ENCODE measurements around the gene CD81. TPM values are rescaled to one million over a fixed set of nuclear protein-coding genes. Genes with fewer than 3 reads are reported as not detected.
A peak's percentile ranks its signal among the peaks of the same experiment; 100 is the strongest.

The CD81 gene
- total and polyA plus RNA-seq, 2 donors from 2014 or later = 827 to 950 TPM

DNA sequence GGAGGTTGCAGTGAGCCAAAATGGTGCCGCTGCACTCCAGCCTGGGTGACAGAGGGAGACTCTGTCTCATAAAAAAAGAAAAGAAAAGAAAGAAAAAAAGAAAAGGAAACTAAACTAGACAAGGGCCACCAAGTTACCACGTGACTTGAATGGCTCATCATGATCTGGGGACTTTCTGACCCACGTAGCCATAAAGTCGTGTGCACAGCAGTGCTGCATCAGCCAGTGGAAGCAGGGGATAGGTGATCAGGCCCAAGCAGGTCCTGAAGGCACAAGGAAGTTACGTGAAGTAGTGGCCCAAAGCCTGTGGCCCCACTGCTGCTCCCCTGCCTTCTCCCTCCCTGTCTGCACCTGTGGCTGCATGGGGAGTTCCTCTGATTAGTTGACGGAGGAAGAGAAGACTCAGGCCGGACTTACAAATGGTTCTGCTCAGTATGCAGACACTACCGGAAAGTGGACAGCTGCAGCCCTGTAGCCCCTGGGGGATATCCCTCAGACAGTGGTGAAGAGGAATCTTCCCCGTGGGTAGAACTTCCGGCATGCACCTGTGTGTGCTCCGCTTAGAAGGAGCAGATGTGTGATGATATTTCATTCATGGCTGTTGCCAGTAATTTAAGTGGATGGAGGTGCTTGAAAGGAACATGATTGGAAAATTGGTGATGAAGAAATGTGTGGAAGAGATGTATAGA is 18.2 kb upstream of the CD81 start:
- DNase-seq (no peak), FAIRE-seq (no peak)
- Histone ChIP-seq H3K9me3 (ENCODE audit: control insufficient read depth in 2 of 3, insufficient read depth in 1 of 3, low read length in 3 of 3) (no peaks in the 10 kb centered on the region), H3K27ac (ENCODE audit: low read depth in 2 of 2, low read length in 2 of 2) (no peak overlapping the region), H3K4me1 (ENCODE audit: control insufficient read depth in 2 of 3, insufficient read depth in 2 of 3, low read depth in 1 of 3, low read length in 3 of 3) (no peaks in the 10 kb centered on the region), H3K9ac (ENCODE audit: low read length in 3 of 3) (no peak overlapping the region), H3K27me3 (ENCODE audit: control insufficient read depth, insufficient read depth, low read length) (no peaks in the 10 kb centered on the region), H3K36me3 (ENCODE audit: control insufficient read depth in 2 of 3, insufficient read depth in 3 of 3, low read length in 3 of 3) (no peaks in the 10 kb centered on the region), H3K4me3 (ENCODE audit: low read length in 3 of 3) (no peak overlapping the region)
- TF ChIP-seq, protein P1, sequence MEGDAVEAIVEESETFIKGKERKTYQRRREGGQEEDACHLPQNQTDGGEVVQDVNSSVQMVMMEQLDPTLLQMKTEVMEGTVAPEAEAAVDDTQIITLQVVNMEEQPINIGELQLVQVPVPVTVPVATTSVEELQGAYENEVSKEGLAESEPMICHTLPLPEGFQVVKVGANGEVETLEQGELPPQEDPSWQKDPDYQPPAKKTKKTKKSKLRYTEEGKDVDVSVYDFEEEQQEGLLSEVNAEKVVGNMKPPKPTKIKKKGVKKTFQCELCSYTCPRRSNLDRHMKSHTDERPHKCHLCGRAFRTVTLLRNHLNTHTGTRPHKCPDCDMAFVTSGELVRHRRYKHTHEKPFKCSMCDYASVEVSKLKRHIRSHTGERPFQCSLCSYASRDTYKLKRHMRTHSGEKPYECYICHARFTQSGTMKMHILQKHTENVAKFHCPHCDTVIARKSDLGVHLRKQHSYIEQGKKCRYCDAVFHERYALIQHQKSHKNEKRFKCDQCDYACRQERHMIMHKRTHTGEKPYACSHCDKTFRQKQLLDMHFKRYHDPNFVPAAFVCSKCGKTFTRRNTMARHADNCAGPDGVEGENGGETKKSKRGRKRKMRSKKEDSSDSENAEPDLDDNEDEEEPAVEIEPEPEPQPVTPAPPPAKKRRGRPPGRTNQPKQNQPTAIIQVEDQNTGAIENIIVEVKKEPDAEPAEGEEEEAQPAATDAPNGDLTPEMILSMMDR (IDR thresholded peaks at IDR 0.05; ENCODE audit: borderline replicate concordance, extremely low read depth, insufficient read depth) = no peak
- intact Hi-C loops (cut with DNase I) = no loop called here

DNA sequence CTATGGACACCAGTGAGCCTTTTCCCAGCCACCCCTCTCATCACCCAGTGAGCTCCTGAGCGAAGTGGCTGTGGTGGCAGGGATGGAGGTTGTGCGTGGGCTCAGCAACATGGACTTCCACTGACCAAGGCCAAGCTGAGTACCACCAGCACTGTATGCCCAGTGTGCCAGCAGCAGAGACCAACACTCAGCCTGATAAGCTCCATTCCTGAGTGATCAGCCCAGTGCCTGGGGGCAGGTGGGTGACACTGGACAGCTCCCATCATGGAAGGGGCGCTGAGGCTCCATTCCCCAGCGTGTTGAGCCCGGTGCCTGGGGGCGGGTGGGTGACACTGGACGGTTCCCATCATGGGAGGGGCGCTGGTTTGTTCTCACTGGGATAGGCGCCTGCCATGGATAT is 17.6 kb upstream of the CD81 start:
- H3K27ac ChIP-seq (ENCODE audit: low read depth in 2 of 2, low read length in 2 of 2) = no peak overlapping the region
- H3K4me1 ChIP-seq (ENCODE audit: control insufficient read depth in 2 of 3, insufficient read depth in 2 of 3, low read depth in 1 of 3, low read length in 3 of 3) = no peaks in the 10 kb centered on the region
- no peak overlapping the region for H3K4me3 ChIP-seq (ENCODE audit: low read length in 3 of 3)
- no peaks in the 10 kb centered on the region for H3K36me3 ChIP-seq (ENCODE audit: control insufficient read depth in 2 of 3, insufficient read depth in 3 of 3, low read length in 3 of 3)
- intact Hi-C loops (cut with DNase I) = no loop called here
- no peaks in the 10 kb centered on the region for H3K9me3 ChIP-seq (ENCODE audit: control insufficient read depth in 2 of 3, insufficient read depth in 1 of 3, low read length in 3 of 3)
- H3K9ac ChIP-seq (ENCODE audit: low read length in 3 of 3) = no peak overlapping the region
- FAIRE-seq = no peak
- TF ChIP-seq, protein P1 (IDR thresholded peaks at IDR 0.05; ENCODE audit: borderline replicate concordance, extremely low read depth, insufficient read depth) = no peak
- DNase-seq = no peak
- H3K27me3 ChIP-seq (ENCODE audit: control insufficient read depth, insufficient read depth, low read length) = no peaks in the 10 kb centered on the region

DNA sequence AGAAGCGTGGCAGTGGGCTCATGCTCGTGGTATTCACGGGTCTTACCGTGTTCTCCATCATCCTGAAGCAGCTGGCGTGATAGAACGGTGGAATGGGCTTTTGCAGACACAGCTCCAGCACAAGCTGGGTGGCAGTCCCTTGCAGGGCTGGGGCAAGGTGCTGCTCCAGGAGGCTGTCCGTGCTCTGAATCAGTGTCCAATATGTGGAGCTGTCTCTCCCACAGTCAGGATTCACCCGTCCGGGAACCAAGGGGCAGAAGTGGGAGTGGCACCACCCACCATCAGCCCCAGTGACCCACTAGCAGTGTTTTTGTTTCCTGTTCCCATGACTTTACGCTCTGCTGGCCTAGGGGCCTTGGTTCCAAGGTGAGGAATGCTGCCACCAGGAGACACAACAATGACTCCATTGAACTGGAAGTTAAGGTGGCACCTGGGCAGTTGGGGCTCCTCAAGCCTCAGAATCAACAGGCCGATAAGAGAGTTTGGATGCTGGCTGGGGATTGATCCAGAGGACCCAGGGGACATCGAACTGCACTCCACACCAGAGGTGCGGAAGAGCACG is 16.9 kb upstream of the CD81 start:
- Histone ChIP-seq H3K9me3 (ENCODE audit: control insufficient read depth in 2 of 3, insufficient read depth in 1 of 3, low read length in 3 of 3) (no peaks in the 10 kb centered on the region), H3K27me3 (ENCODE audit: control insufficient read depth, insufficient read depth, low read length) (no peaks in the 10 kb centered on the region), H3K4me1 (ENCODE audit: control insufficient read depth in 2 of 3, insufficient read depth in 2 of 3, low read depth in 1 of 3, low read length in 3 of 3) (no peaks in the 10 kb centered on the region), H3K36me3 (ENCODE audit: control insufficient read depth in 2 of 3, insufficient read depth in 3 of 3, low read length in 3 of 3) (no peaks in the 10 kb centered on the region), H3K9ac (ENCODE audit: low read length in 3 of 3) (no peak overlapping the region), H3K27ac (ENCODE audit: low read depth in 2 of 2, low read length in 2 of 2) (no peak overlapping the region), H3K4me3 (ENCODE audit: low read length in 3 of 3) (no peak overlapping the region)
- FAIRE-seq (no peak), DNase-seq (peak in 2 of 5 donors; percentile 21)
- intact Hi-C loops (cut with DNase I) = no loop called here
- TF ChIP-seq, protein P1 (IDR thresholded peaks at IDR 0.05; ENCODE audit: borderline replicate concordance, extremely low read depth, insufficient read depth) = no peak

All from kidney (tissue), 14 donors.